Right lobe of liver (tissue), 6 donors: ENCODE measurements around the gene DYNLT2B. TPM values are rescaled to one million over a fixed set of nuclear protein-coding genes. Genes with fewer than 3 reads are reported as not detected.

Experiments
- ATAC-seq, 4 donors: fragments of 200-7000 bp; cut with Tn5 transposase; one replicate each; pipeline ENCODE4 v1.9.1; 2020; ENCODE audit warnings: mild to moderate bottlenecking in 4 of 4, moderate library complexity in 4 of 4
- DNase-seq, 3 donors: peaks; one replicate each; pipeline ENCODE4 v3.0.0-alpha.2; 2020
- H3K27ac ChIP-seq, 3 donors: fragments of 200-600 bp; one replicate each; pipeline ENCODE4 v1.8.0; 2022
- H3K27me3 ChIP-seq, 2 donors: fragments of 200-600 bp; one replicate each; pipeline ENCODE4 v1.8.0; 2022
- H3K36me3 ChIP-seq, 4 donors: fragments of 200-600 bp; sonication (generic) in 1 of 4; one replicate each; pipeline versions ENCODE4 v1.5.1 to v1.8.0; 2017 to 2022; ENCODE audit warnings: control low read depth in 1 of 4
- H3K4me1 ChIP-seq, 4 donors: fragments of 200-600 bp; sonication (generic) in 1 of 4; one replicate each; pipeline versions ENCODE4 v1.5.1 to v1.8.0; 2017 to 2022; ENCODE audit warnings: control low read depth in 1 of 4
- H3K4me3 ChIP-seq, 3 donors: fragments of 200-600 bp; one replicate each; pipeline ENCODE4 v1.8.0; 2022
- H3K9me3 ChIP-seq, 4 donors: fragments of 200-600 bp; sonication (generic) in 1 of 4; one replicate each; pipeline versions ENCODE4 v1.5.1 to v1.8.0; 2017 to 2022; ENCODE audit warnings: control low read depth in 1 of 4
- POLR2A ChIP-seq: fragments of 450-650 bp; IDR thresholded peaks from one replicate; pipeline ENCODE4 v1.6.1; 2017; ENCODE audit warnings: antibody characterized with exemption, mild to moderate bottlenecking
- WGBS: methylation state at CpG from one replicate; pipeline ENCODE4 v1.1.6; 2018; ENCODE audit warnings: low coverage, low lambda C conversion rate; ENCODE audit not compliant: insufficient coverage; ENCODE audit errors: missing lambda C conversion rate; 5-methylcytosine and 5-hydroxymethylcytosine counted together
- intact Hi-C, 2 donors: fragments of 100-400 bp; cut with DNase I; formaldehyde crosslinking; loops; one replicate each; pipeline versions ENCODE4 v1.11.2 to v1.14.1; 2022
- total RNA-seq, 6 experiments: library from RNA; depleted of rRNA in 2 of 6; stranded (reverse); fragments of >200 nt in 2 of 6; fragmentation: NEBNext Ultra II Directional in 3 of 6; extraction: Animal tissue kit (Norgen Biotek cat#: 25700) in 3 of 6; gene quantifications; one replicate each; pipeline versions ENCODE4 v1.1.0 to v1.2.4, GENCODE V29; 2016 to 2023
- TF ChIP-seq, protein P1 (sequence below), 4 donors: fragments of 200-600 bp in 3 of 4; fragments of 450-650 bp in 1 of 4; IDR thresholded peaks; one replicate each; pipeline versions ENCODE4 v1.5.1 to v1.8.0; 2016 to 2022; ENCODE audit warnings: antibody characterized with exemption in 4 of 4, mild to moderate bottlenecking in 2 of 4
- donor health status: DM: no; HTN: yes; CAD: no.
- donor health status: DM: no; HTN: no; CAD: no.
- donor health status: DM: no; HTN: no; CAD: no.
- donor health status: DM: no; HTN: yes; CAD: no.
- donor health status: DM: no; HTN: yes; CAD: no.

The DYNLT2B gene
- total RNA-seq, 6 experiments from 2014 or later: 0.62 to 2.6 (median 1.4) TPM; not detected in 2

DNA sequence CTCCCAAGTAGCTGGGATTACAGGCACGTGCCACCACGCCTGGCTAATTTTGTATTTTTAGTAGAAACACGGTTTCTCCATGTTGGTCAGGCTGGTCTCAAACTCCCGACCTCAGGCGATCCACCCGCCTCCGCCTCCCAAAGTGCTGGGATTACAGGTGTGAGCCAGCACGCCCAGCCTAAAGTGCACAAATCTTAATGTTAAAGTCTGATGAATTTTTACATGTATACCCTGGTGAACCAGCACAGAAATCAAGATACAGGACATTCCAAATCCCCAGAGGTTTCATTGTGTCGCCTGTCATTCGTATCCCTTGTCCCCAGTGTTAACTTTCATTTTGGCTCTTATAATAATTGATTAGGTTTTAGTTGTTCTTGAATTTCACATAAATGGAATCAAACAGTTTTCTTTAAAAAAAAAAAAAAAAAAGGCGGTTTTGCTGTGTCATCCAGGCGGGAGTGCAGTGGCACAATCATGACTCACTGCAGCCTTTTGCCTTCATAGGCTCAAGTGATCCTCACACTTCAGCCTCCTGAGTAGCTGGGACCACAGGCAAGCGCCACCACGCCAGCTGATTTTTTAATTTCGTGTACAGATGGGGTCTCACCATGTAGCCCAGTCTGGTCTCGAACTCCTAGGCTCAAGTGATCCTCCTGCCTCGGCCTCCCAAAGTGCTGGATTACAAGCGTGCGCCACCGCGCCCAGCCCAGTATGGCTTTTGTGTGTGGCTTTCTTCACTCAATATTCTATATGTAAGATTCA, 21.6 kb upstream of the DYNLT2B start:
- peak in 1 of 4 donors; percentile 25 for ATAC-seq
- intact Hi-C loops: no loop called here
- Histone ChIP-seq H3K4me1 (no peaks in the 10 kb centered on the region), H3K36me3 (no peaks in the 10 kb centered on the region), H3K27me3 (no peaks in the 10 kb centered on the region), H3K4me3 (no peak overlapping the region), H3K9me3 (no peaks in the 10 kb centered on the region), H3K27ac (no peak overlapping the region)
- 81% methylated on average over 21 of the region's 21 CpGs for WGBS
- no peak for TF ChIP-seq POLR2A
- TF ChIP-seq, protein P1, sequence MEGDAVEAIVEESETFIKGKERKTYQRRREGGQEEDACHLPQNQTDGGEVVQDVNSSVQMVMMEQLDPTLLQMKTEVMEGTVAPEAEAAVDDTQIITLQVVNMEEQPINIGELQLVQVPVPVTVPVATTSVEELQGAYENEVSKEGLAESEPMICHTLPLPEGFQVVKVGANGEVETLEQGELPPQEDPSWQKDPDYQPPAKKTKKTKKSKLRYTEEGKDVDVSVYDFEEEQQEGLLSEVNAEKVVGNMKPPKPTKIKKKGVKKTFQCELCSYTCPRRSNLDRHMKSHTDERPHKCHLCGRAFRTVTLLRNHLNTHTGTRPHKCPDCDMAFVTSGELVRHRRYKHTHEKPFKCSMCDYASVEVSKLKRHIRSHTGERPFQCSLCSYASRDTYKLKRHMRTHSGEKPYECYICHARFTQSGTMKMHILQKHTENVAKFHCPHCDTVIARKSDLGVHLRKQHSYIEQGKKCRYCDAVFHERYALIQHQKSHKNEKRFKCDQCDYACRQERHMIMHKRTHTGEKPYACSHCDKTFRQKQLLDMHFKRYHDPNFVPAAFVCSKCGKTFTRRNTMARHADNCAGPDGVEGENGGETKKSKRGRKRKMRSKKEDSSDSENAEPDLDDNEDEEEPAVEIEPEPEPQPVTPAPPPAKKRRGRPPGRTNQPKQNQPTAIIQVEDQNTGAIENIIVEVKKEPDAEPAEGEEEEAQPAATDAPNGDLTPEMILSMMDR (IDR thresholded peaks at IDR 0.05): no peak
- no peak for DNase-seq

DNA sequence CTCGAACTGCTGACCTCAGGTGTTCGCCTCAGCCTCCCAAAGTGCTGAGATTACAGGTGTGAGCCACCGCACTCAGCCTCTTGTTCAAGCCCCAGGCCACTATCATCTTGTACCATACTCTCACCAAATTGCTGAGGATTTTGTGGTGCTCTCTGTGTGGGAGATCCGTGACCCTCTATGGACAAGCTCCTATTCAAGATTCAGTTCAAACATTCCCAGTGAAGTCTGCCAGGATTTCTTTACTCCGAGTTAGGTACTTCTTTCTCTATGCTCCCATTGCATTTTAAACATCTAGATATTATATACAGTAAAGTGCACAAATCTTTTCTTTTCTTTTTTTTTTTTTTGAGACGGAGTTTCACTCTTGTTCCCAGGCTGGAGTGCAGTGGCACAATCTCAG, 21.0 kb upstream of the DYNLT2B start:
- WGBS: 81% methylated on average over 3 of the region's 6 CpGs
- H3K27me3 ChIP-seq: no peaks in the 10 kb centered on the region
- DNase-seq (no peak), ATAC-seq (no peak)
- no peaks in the 10 kb centered on the region for H3K4me1 ChIP-seq
- no peaks in the 10 kb centered on the region for H3K9me3 ChIP-seq
- TF ChIP-seq, protein P1 (IDR thresholded peaks at IDR 0.05): no peak
- no peak for TF ChIP-seq POLR2A
- H3K4me3 ChIP-seq: no peak overlapping the region
- H3K27ac ChIP-seq: no peak overlapping the region
- no peaks in the 10 kb centered on the region for H3K36me3 ChIP-seq
- intact Hi-C loops: no loop called here

DNA sequence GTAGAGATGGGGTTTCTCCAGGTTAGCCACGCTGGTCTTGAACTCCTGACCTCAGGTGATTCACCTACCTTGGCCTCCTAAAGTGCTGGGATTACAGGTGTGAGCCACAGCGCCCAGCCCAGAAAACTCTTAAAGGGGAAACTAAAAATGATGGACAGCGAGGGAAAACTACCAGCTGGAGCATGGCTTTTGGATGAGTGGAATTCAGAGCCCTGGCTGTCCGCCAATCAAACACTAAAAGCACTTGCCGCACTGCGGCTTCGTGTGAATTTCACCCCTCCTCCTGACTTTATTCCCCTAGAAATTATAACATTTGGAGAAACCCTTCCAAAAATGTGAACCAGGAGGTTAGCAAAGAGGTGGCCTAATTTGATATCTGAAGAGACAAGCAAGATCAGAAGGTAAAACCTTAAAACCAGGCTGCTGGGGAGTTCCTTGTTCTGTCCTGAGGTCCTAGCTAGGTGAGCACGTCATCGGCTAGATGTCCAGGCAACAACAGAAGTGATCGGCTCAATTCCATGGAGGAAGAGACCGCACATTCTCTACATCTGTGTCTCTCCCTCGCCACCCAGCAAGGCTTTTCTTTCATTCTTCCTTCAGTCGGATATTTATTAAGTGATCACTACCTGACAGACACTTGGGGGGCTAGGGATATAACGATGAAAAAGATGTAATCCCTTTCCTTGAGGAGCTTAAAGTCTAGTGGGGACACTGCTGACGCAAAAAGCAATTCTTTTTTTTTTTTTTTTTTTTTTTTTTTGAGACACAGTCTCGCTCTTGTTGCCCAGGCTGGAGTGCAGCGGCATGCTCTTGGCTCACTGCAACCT, 18.5 kb upstream of the DYNLT2B start:
- TF ChIP-seq, protein P1 (IDR thresholded peaks at IDR 0.05): no peak
- no peak for TF ChIP-seq POLR2A
- Histone ChIP-seq H3K27ac (no peak overlapping the region), H3K4me3 (no peak overlapping the region), H3K36me3 (no peaks in the 10 kb centered on the region), H3K4me1 (no peaks in the 10 kb centered on the region), H3K9me3 (no peaks in the 10 kb centered on the region), H3K27me3 (no peaks in the 10 kb centered on the region)
- ATAC-seq (no peak), DNase-seq (no peak)
- intact Hi-C loops: no loop called here
- 67% methylated on average over 12 of the region's 17 CpGs for WGBS

DNA sequence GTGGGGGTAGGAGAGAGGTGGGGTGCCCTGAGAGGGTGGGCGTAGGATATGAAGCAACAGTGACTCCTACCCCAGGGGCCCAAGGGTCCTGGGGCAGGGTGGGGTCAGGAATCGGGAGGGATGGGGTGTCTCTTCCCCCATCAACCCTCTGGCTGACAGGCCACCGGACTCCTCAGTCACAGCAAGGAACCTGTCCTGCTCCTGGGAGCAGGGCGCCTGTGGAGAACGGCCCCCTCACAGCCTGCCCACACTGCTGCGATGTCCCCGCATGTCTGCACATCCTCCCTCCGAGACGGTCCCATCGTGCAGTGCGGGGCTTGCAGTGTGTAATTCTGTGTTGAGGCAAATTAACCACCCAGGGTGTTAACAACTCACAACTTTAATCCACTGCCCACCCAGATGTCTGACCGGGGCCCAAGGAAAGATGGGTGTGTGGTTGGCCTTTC, 17.5 kb upstream of the DYNLT2B start:
- Histone ChIP-seq H3K4me3 (no peak overlapping the region), H3K36me3 (no peaks in the 10 kb centered on the region), H3K9me3 (no peaks in the 10 kb centered on the region), H3K4me1 (no peaks in the 10 kb centered on the region), H3K27ac (no peak overlapping the region), H3K27me3 (no peaks in the 10 kb centered on the region)
- 60% methylated on average over 2 of the region's 12 CpGs for WGBS
- intact Hi-C loops: no loop called here
- TF ChIP-seq, protein P1 (IDR thresholded peaks at IDR 0.05): no peak
- no peak for TF ChIP-seq POLR2A
- DNase-seq (no peak), ATAC-seq (peak in 1 of 4 donors; percentile 26)
